CD14-positive monocyte (primary cell): ENCODE results near the gene PRM3. TPM values are rescaled to one million over a fixed set of nuclear protein-coding genes. Genes with fewer than 3 reads are reported as not detected.

Experiments
- DNase-seq, 3 donors: peaks; one replicate each; pipeline ENCODE4 v3.0.0-alpha.2; 2011 to 2022
- H2AFZ ChIP-seq: 2 replicates; pipeline ENCODE4 v1.6.0; 2012; ENCODE audit warnings: mild to moderate bottlenecking, low read depth, low read length, inconsistent platforms; ENCODE audit not compliant: insufficient read depth, poor library complexity, severe bottlenecking
- H3K27ac ChIP-seq, 2 donors: 1 replicate in 1 of 2; 2 replicates in 1 of 2; pipeline ENCODE4 v1.5.1; 2012 to 2013; ENCODE audit warnings: low read length in 2 of 2, control low read depth in 1 of 2, inconsistent platforms in 1 of 2, low read depth in 1 of 2, mild to moderate bottlenecking in 1 of 2
- H3K27me3 ChIP-seq, 2 donors: one replicate each; pipeline versions ENCODE4 v1.6.0 to v1.6.1; 2011 to 2013; ENCODE audit warnings: low read length in 2 of 2; ENCODE audit not compliant: control insufficient read depth in 2 of 2, insufficient read depth in 2 of 2
- H3K36me3 ChIP-seq, 2 donors: replicated peaks in 1 of 2; 1 replicate in 1 of 2; 2 replicates in 1 of 2; pipeline versions ENCODE4 v1.5.1 to v1.6.1; 2012 to 2013; ENCODE audit warnings: low read length in 2 of 2, control low read depth in 1 of 2, inconsistent platforms in 1 of 2, mild to moderate bottlenecking in 1 of 2; ENCODE audit not compliant: insufficient read depth in 2 of 2, control insufficient read depth in 1 of 2
- H3K4me1 ChIP-seq, 2 donors: 1 replicate in 1 of 2; 2 replicates in 1 of 2; pipeline versions ENCODE4 v1.5.1 to v1.6.1; 2012 to 2013; ENCODE audit warnings: low read length in 2 of 2, control low read depth in 1 of 2, inconsistent platforms in 1 of 2, mild to moderate bottlenecking in 1 of 2, moderate library complexity in 1 of 2; ENCODE audit not compliant: insufficient read depth in 2 of 2, control insufficient read depth in 1 of 2
- H3K4me2 ChIP-seq: replicated peaks from 2 replicates; pipeline ENCODE3; 2012; ENCODE audit warnings: low read length, moderate library complexity, mild to moderate bottlenecking; ENCODE audit not compliant: poor library complexity, severe bottlenecking; ENCODE audit errors: extremely low read depth
- H3K4me3 ChIP-seq, 3 experiments: fragments of 200-600 bp in 1 of 3; sonication (generic) in 1 of 3; replicated peaks in 1 of 3; 1 replicate in 2 of 3; 2 replicates in 1 of 3; pipeline ENCODE4 v1.5.1; 2011 to 2013; ENCODE audit warnings: low read length in 3 of 3, mild to moderate bottlenecking in 3 of 3, control low read depth in 2 of 3, low read depth in 2 of 3, inconsistent platforms in 1 of 3, moderate library complexity in 1 of 3
- H3K79me2 ChIP-seq: 2 replicates; pipeline ENCODE4 v1.6.0; 2012; ENCODE audit warnings: mild to moderate bottlenecking, control low read depth, inconsistent platforms, low read length, moderate library complexity; ENCODE audit not compliant: insufficient read depth
- H3K9ac ChIP-seq: 2 replicates; pipeline ENCODE4 v1.6.0; 2017; ENCODE audit warnings: low read length, mild to moderate bottlenecking; ENCODE audit not compliant: insufficient read depth, poor library complexity, severe bottlenecking
- H3K9me3 ChIP-seq, 2 donors: replicated peaks in 1 of 2; 1 replicate in 1 of 2; 2 replicates in 1 of 2; pipeline versions ENCODE4 v1.5.1 to v1.6.1; 2012 to 2013; ENCODE audit warnings: low read length in 2 of 2, control low read depth in 1 of 2; ENCODE audit not compliant: control insufficient read depth in 1 of 2, insufficient read depth in 1 of 2
- H4K20me1 ChIP-seq: 2 replicates; pipeline ENCODE4 v1.6.0; 2012; ENCODE audit warnings: mild to moderate bottlenecking, low read length, control low read depth, moderate library complexity; ENCODE audit not compliant: insufficient read depth
- H3K27ac Mint-ChIP-seq, 7 donors: one replicate each; pipeline ENCODE4 v1.8.0; 2020; ENCODE audit warnings: mild to moderate bottlenecking in 7 of 7, mixed read lengths in 7 of 7, moderate library complexity in 6 of 7, inconsistent platforms in 2 of 7
- H3K27me3 Mint-ChIP-seq, 3 donors: one replicate each; pipeline ENCODE4 v1.8.0; 2021 to 2022; ENCODE audit warnings: low read depth in 3 of 3, mild to moderate bottlenecking in 3 of 3, mixed read lengths in 3 of 3, moderate library complexity in 3 of 3, inconsistent platforms in 1 of 3
- H3K36me3 Mint-ChIP-seq, 2 donors: one replicate each; pipeline ENCODE4 v1.8.0; 2020; ENCODE audit warnings: mixed read lengths in 2 of 2, inconsistent platforms in 1 of 2, mild to moderate bottlenecking in 1 of 2
- H3K4me1 Mint-ChIP-seq: one replicate; pipeline ENCODE4 v1.8.0; 2020; ENCODE audit warnings: mild to moderate bottlenecking, mixed read lengths
- H3K4me3 Mint-ChIP-seq, 2 donors: one replicate each; pipeline ENCODE4 v1.8.0; 2020; ENCODE audit warnings: mild to moderate bottlenecking in 2 of 2, mixed read lengths in 2 of 2, moderate library complexity in 1 of 2
- H3K9me3 Mint-ChIP-seq, 7 donors: one replicate each; pipeline ENCODE4 v1.8.0; 2020 to 2022; ENCODE audit warnings: mixed read lengths in 7 of 7, mild to moderate bottlenecking in 6 of 7, moderate library complexity in 6 of 7, inconsistent platforms in 2 of 7
- WGBS: methylation state at CpG from one replicate; pipeline ENCODE4 v1.1.5; 2013; ENCODE audit warnings: missing lambda C conversion rate; ENCODE audit not compliant: insufficient coverage; 5-methylcytosine and 5-hydroxymethylcytosine counted together
- intact Hi-C, 2 donors: fragments of 100-400 bp; cut with micrococcal nuclease; formaldehyde crosslinking; loops; one replicate each; pipeline versions ENCODE4 v1.15.0 to v1.15.1; 2023
- polyA plus RNA-seq, 3 donors: library from polyadenylated mRNA; depleted of rRNA in 1 of 3; unstranded in 2 of 3; stranded (reverse) in 1 of 3; fragments of 300-500 nt in 2 of 3; fragments of >200 nt in 1 of 3; fragmentation: Illumina TruSeq in 2 of 3; gene quantifications; 1 replicate in 2 of 3; 2 replicates in 1 of 3; pipeline ENCODE4 v1.2.3, GENCODE V29; 2012 to 2021
- TF ChIP-seq, protein P1 (sequence below): fragments of 200-600 bp; IDR thresholded peaks from one replicate; pipeline ENCODE4 v1.8.0; 2022; ENCODE audit warnings: antibody characterized with exemption, mild to moderate bottlenecking

PRM3 gene
- polyA plus RNA-seq, 3 donors = not detected

DNA sequence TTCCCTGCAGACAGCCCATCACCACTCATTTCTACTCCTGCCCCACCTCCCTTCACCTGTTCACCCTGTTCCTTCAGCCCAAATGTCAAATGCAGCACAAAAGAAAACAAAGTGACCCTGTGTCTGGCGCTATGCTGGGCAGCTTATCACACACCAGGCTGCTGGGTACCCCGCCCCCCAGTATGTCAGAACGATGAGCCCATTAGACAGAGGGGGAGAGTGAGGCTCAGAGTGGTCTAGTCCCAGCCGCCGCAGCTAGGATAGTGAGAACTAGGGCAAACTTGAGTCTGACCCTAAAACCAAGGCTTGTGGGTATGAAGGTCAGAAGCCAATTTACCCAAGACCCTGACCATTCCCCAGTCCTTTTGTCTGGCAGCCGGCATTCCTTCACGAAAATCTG lies 8.3 kb downstream of the PRM3 start:
- Histone ChIP-seq H2AFZ (no peak overlapping the region), H3K79me2 (no peaks in the 10 kb centered on the region), H3K4me3 (no peak overlapping the region), H3K27me3 (peaks cover 0 to 7% of the 10 kb centered on the region in 2 donors), H4K20me1 (no peaks in the 10 kb centered on the region), H3K36me3 (no peaks in the 10 kb centered on the region), H3K9me3 (no peaks in the 10 kb centered on the region), H3K27ac (no peak overlapping the region), H3K4me1 (peaks cover 4 to 9% of the 10 kb centered on the region in 2 donors), H3K4me2 (no peak overlapping the region), H3K9ac (no peak overlapping the region)
- TF ChIP-seq, protein P1, sequence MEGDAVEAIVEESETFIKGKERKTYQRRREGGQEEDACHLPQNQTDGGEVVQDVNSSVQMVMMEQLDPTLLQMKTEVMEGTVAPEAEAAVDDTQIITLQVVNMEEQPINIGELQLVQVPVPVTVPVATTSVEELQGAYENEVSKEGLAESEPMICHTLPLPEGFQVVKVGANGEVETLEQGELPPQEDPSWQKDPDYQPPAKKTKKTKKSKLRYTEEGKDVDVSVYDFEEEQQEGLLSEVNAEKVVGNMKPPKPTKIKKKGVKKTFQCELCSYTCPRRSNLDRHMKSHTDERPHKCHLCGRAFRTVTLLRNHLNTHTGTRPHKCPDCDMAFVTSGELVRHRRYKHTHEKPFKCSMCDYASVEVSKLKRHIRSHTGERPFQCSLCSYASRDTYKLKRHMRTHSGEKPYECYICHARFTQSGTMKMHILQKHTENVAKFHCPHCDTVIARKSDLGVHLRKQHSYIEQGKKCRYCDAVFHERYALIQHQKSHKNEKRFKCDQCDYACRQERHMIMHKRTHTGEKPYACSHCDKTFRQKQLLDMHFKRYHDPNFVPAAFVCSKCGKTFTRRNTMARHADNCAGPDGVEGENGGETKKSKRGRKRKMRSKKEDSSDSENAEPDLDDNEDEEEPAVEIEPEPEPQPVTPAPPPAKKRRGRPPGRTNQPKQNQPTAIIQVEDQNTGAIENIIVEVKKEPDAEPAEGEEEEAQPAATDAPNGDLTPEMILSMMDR = no peak
- Mint-ChIP-seq H3K4me3 (peak overlapping the region in 1 of 2 donors; percentile 47), H3K4me1 (peaks cover 15% of the 10 kb centered on the region), H3K36me3 (no peaks in the 10 kb centered on the region), H3K27me3 (peaks cover 20 to 43% (median 32%) of the 10 kb centered on the region in 3 donors), H3K9me3 (peaks cover 0 to 3% (median 0%) of the 10 kb centered on the region in 7 donors), H3K27ac (peak overlapping the region in 1 of 7 donors; percentile 57)
- DNase-seq = no peak
- 100% methylated on average over 2 of the region's 7 CpGs for WGBS
- intact Hi-C loops = no loop called here

- peak; percentile 20 to 27 (median 23) for DNase-seq
- no peak overlapping the region for H3K27ac Mint-ChIP-seq
- TF ChIP-seq, protein P1 = no peak
- Histone ChIP-seq H3K9me3 (no peaks in the 10 kb centered on the region), H3K4me1 (peaks cover 4 to 11% of the 10 kb centered on the region in 2 donors), H3K27ac (no peak overlapping the region), H3K79me2 (no peaks in the 10 kb centered on the region), H3K4me2 (no peak overlapping the region), H2AFZ (no peak overlapping the region), H3K4me3 (no peak overlapping the region), H3K36me3 (no peaks in the 10 kb centered on the region), H3K27me3 (peaks cover 0 to 7% of the 10 kb centered on the region in 2 donors), H4K20me1 (no peaks in the 10 kb centered on the region), H3K9ac (no peak overlapping the region)
- intact Hi-C loops = no loop called here
- no peaks in the 10 kb centered on the region for H3K36me3 Mint-ChIP-seq
- whole genome bisulfite sequencing = 72% methylated on average over 4 of the region's 9 CpGs
- H3K4me3 Mint-ChIP-seq = peak overlapping the region in 1 of 2 donors; percentile 1
- H3K9me3 Mint-ChIP-seq = peaks cover 0 to 3% (median 0%) of the 10 kb centered on the region in 7 donors
- H3K4me1 Mint-ChIP-seq = peaks cover 17% of the 10 kb centered on the region
- peaks cover 27 to 48% (median 36%) of the 10 kb centered on the region in 3 donors for H3K27me3 Mint-ChIP-seq
Measured at GRCh38 chr16:11264155-11264832, 9.1 kb downstream of the PRM3 start.
